ENCODE data around the gene FADS2.

FADS2 gene

GRCh38 chr11:61851113-61851899, 23.2 kb downstream of the FADS2 start:
- no peak for DNase-seq

GRCh38 chr11:61851900-61852295, 23.8 kb downstream of the FADS2 start:
- DNase-seq: no peak

GRCh38 chr11:61853698-61854169, 25.6 kb downstream of the FADS2 start:
- DNase-seq: no peak

- DNase-seq: no peak
Measured at GRCh38 chr11:61854206-61854895, 26.3 kb downstream of the FADS2 start.

DNA sequence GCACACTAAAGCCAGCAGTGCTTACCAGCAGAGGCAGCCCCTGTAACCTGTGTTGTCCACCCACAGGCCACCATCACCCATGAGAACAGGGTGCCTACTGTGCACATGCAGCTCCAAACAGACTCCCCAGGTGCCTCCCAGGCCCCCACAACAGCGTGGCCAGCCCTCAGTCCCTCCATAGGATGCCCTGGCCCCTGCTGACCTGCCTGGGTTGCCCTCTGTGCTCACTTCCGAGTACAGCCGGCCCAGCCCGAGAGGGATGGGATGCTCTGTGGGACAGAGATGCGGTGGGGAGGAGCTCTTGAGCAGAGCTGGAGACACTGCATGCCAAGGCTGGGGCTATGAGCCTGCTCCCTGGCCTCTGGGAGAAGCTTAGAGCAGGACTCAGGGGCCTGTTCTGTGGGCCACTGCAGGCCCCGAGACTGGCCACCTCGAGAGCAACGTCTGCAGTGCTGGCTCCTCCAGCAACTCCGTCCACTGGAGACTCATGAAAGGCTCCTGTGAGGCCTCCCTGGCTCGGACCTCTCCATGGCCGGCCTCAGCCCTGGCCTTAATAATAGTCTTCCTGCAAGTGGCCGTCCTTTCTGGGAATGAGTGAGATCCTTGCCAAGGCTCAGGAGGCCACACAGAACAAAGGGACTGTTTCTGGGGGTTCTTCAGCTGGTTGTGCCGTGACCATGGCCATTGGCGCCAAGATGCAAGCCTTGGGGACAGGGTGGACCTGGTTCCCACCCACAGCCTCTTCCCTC, 27.0 kb downstream of the FADS2 start:
- no peak for DNase-seq

GRCh38 chr11:61855939-61856680, 28.0 kb downstream of the FADS2 start:
- DNase-seq: no peak

- DNase-seq: no peak
Measured at GRCh38 chr11:61860054-61860903, 32.2 kb downstream of the FADS2 start.

GRCh38 chr11:61861634-61862033, 33.5 kb downstream of the FADS2 start:
- no peak for DNase-seq

GRCh38 chr11:61862714-61863547, 34.8 kb downstream of the FADS2 start:
- no peak for DNase-seq

GRCh38 chr11:61863548-61864081, 35.5 kb downstream of the FADS2 start:
- no peak for DNase-seq

DNA sequence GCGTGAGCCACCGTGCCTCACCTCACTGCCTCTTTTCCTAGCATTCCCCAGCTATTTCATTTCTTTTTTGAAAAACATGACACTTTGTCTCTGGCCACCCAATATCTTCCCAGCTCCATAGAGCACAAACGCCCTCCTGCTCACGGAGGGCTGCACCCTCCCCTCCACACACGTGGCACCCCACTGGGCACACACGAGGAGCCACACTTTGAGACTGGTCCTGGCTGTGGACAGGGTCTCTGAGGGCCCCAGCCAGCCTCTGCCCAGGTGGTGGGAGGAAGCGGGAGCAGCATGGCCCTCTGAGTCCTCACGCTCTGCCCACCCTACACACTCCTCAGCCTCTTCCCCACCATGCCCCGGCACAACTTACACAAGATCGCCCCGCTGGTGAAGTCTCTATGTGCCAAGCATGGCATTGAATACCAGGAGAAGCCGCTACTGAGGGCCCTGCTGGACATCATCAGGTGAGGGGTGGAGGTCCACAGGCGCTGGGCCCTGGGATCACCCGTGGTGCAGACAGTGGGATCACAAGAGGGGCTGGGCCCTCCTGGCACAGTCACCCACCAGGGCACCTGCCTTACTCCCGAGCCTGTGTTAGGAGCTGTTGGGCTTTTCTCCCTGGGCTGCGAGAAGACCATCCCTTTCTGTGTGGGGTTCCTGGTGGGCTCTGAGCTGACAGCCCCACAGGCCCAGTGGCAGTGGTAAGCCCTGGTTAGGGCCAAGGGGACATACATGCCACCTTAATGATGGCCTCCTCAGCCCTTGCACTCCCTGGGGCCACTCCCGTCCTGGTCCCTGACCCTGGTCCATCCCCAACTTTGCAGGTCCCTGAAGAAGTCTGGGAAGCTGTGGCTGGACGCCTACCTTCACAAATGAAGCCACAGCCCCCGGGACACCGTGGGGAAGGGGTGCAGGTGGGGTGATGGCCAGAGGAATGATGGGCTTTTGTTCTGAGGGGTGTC, 37.0 kb downstream of the FADS2 start:
- DNase-seq: no peak

- DNase-seq: no peak
Measured at GRCh38 chr11:61866231-61866957, 38.3 kb downstream of the FADS2 start.

GRCh38 chr11:61866958-61867343, 38.9 kb downstream of the FADS2 start:
- DNase-seq: no peak

GRCh38 chr11:61868571-61869428, 40.7 kb downstream of the FADS2 start:
- DNase-seq: no peak

DNA sequence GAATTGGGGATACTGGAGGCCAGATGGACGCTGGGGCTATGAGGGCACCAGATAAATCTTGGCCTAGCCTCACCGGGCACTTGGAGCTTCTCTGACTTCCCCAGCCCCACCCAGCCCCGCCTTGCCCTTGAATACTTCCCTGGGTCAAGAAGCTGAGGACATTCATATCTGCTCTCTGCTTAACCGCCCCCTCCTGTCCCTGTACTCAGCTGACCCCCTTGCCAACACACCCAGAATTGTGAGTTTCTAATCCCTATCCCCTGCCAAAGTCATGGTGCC, 41.3 kb downstream of the FADS2 start:
- DNase-seq: no peak

GRCh38 chr11:61869708-61870451, 41.8 kb downstream of the FADS2 start:
- no peak for DNase-seq

DNA sequence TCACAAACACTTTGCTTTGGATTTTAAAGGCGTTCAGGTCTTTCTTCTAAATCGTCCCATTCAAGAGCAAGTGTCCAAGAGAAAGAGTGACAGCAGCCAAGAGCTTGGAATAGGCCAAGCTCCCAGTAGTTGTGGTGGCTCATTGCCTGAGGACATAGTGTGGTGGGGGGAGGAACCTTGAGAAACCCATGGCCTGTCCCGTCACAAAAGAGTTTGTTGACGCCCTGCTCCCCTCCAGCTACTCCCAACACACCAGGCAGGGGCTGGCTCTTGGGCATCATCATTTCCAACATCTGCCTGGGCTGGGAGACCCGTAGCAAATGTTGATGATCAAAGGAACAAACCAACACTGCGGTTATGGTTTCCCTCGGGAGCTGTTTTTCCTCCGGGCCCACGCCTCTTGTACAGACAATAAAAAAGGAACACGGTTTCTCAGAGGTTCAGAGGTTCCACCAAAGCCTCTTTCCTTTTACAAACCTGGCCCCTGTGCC, 42.5 kb downstream of the FADS2 start:
- DNase-seq: no peak
